HEK293 (cell line): ENCODE results near the gene MPC1L.

Experiments used
- CTCF ChIA-PET: fragments of 350-600 bp; formaldehyde crosslinking; extraction: SDS; loops from one replicate; lab custom pipeline; 2021; ENCODE audit warnings: antibody characterized with exemption; lab: Yijun Ruan, JAX
- POLR2A ChIA-PET: fragments of 300-600 bp; formaldehyde crosslinking; extraction: SDS; loops from one replicate; lab custom pipeline; 2020; ENCODE audit warnings: antibody characterized with exemption, inconsistent platforms; lab: Yijun Ruan, JAX
- H3K27ac ChIP-seq: fragments of 200-500 bp; sonication (Bioruptor generic); 2 replicates; pipeline ENCODE4 v1.5.1; 2014; ENCODE audit warnings: low read depth, low read length, control low read depth, inconsistent platforms; ENCODE audit errors: extremely low read depth
- H3K36me3 ChIP-seq, 2 experiments: fragments of 200-500 bp in 1 of 2; sonication (Bioruptor generic) in 1 of 2; 1 replicate in 1 of 2; 2 replicates in 1 of 2; pipeline ENCODE4 v1.5.1; 2014 to 2017; ENCODE audit warnings: inconsistent platforms in 2 of 2, low read length in 2 of 2; ENCODE audit not compliant: control insufficient read depth in 2 of 2, insufficient read depth in 1 of 2
- H3K4me1 ChIP-seq: fragments of 200-500 bp; sonication (Bioruptor generic); 2 replicates; pipeline ENCODE4 v1.5.1; 2014; ENCODE audit warnings: mild to moderate bottlenecking, low read length, inconsistent platforms; ENCODE audit not compliant: control insufficient read depth, insufficient read depth
- H3K4me3 ChIP-seq: 2 replicates; pipeline ENCODE4 v1.5.1; 2011; ENCODE audit warnings: low read depth, mild to moderate bottlenecking, control low read depth, low read length, moderate library complexity
- H3K9me3 ChIP-seq: fragments of 200-500 bp; sonication (Bioruptor generic); 2 replicates; pipeline ENCODE4 v1.5.1; 2014; ENCODE audit warnings: low read depth, low read length, inconsistent platforms; ENCODE audit not compliant: control insufficient read depth, insufficient read depth
- BCL11A ChIP-seq: fragments of 450-650 bp; formaldehyde crosslinking; IDR thresholded peaks from 2 replicates; pipeline ENCODE4 v1.5.1; 2016; ENCODE audit warnings: low read depth, missing biosample characterization, missing genetic modification characterization
- BCL11B ChIP-seq: fragments of 450-650 bp; formaldehyde crosslinking; IDR thresholded peaks from 2 replicates; pipeline ENCODE4 v1.5.1; 2016; ENCODE audit warnings: low read depth, missing biosample characterization, missing genetic modification characterization
- FEZF1 ChIP-seq: fragments of 450-650 bp; formaldehyde crosslinking; IDR thresholded peaks from 2 replicates; pipeline ENCODE4 v1.5.1; 2016; ENCODE audit warnings: missing biosample characterization, missing genetic modification characterization
- MZF1 ChIP-seq: fragments of 450-650 bp; formaldehyde crosslinking; IDR thresholded peaks from 2 replicates; pipeline ENCODE4 v1.5.1; 2017; ENCODE audit warnings: missing biosample characterization, missing genetic modification characterization, borderline replicate concordance
- PRDM10 ChIP-seq: fragments of 450-650 bp; formaldehyde crosslinking; IDR thresholded peaks from 2 replicates; pipeline ENCODE4 v1.5.1; 2016; ENCODE audit warnings: missing biosample characterization, missing genetic modification characterization
- ZNF140 ChIP-seq: fragments of 450-650 bp; formaldehyde crosslinking; IDR thresholded peaks from 2 replicates; pipeline ENCODE4 v1.5.1; 2016; ENCODE audit warnings: missing biosample characterization, missing genetic modification characterization
- ZNF174 ChIP-seq: fragments of 450-650 bp; formaldehyde crosslinking; IDR thresholded peaks from 2 replicates; pipeline ENCODE4 v1.5.0; 2017; ENCODE audit warnings: missing biosample characterization, mild to moderate bottlenecking, missing genetic modification characterization
- ZNF26 ChIP-seq: fragments of 450-650 bp; formaldehyde crosslinking; IDR thresholded peaks from 2 replicates; pipeline ENCODE4 v1.5.1; 2016; ENCODE audit warnings: missing biosample characterization, missing genetic modification characterization
- ZNF280C ChIP-seq: fragments of 450-650 bp; formaldehyde crosslinking; IDR thresholded peaks from 2 replicates; pipeline ENCODE4 v1.5.1; 2016; ENCODE audit warnings: missing biosample characterization, missing genetic modification characterization
- ZNF311 ChIP-seq: fragments of 450-650 bp; formaldehyde crosslinking; IDR thresholded peaks from 2 replicates; pipeline ENCODE4 v1.5.1; 2017; ENCODE audit warnings: missing biosample characterization, missing genetic modification characterization, borderline replicate concordance
- ZNF391 ChIP-seq: fragments of 450-650 bp; formaldehyde crosslinking; IDR thresholded peaks from 2 replicates; pipeline ENCODE4 v1.5.1; 2016; ENCODE audit warnings: low read depth, missing biosample characterization, missing genetic modification characterization, borderline replicate concordance
- ZNF510 ChIP-seq: fragments of 450-650 bp; formaldehyde crosslinking; IDR thresholded peaks from 2 replicates; pipeline ENCODE4 v1.5.1; 2018; ENCODE audit warnings: mild to moderate bottlenecking, missing genetic modification characterization, missing biosample characterization; ENCODE audit not compliant: insufficient replicate concordance
- ZNF610 ChIP-seq: fragments of 450-650 bp; formaldehyde crosslinking; IDR thresholded peaks from 2 replicates; pipeline ENCODE4 v1.5.1; 2016; ENCODE audit warnings: missing biosample characterization, missing genetic modification characterization, borderline replicate concordance
- ZNF624 ChIP-seq: fragments of 450-650 bp; formaldehyde crosslinking; IDR thresholded peaks from 2 replicates; pipeline ENCODE4 v1.5.1; 2017; ENCODE audit warnings: missing biosample characterization, missing genetic modification characterization
- ZNF660 ChIP-seq: fragments of 450-650 bp; IDR thresholded peaks from 2 replicates; pipeline ENCODE4 v1.5.1; 2018; ENCODE audit warnings: missing biosample characterization, mild to moderate bottlenecking, missing genetic modification characterization
- ZNF701 ChIP-seq: fragments of 450-650 bp; formaldehyde crosslinking; IDR thresholded peaks from 2 replicates; pipeline ENCODE4 v1.5.1; 2016; ENCODE audit warnings: missing biosample characterization, missing genetic modification characterization

The MPC1L gene

GRCh38 chrX:40623139-40623536, at the start of gene MPC1L:
MPC1L (plus strand) TSS chrX:40623428; CDS start chrX:40623566, 138 bp downstream.
- TF ChIP-seq ZNF624 (tag by site-specific recombination) (no peak), ZNF311 (tag by site-specific recombination) (no peak), MZF1 (tag by site-specific recombination) (no peak), ZNF701 (tag by site-specific recombination) (no peak), ZNF174 (tag by site-specific recombination) (no peak), ZNF26 (no peak), ZNF660 (tag by site-specific recombination) (no peak), ZNF391 (tag by site-specific recombination) (no peak), BCL11B (tag by site-specific recombination) (no peak), FEZF1 (tag by site-specific recombination) (no peak), BCL11A (tag by site-specific recombination) (no peak), ZNF610 (tag by site-specific recombination) (no peak), ZNF280C (tag by site-specific recombination) (no peak), PRDM10 (tag by site-specific recombination) (no peak)
- Histone ChIP-seq H3K27ac (no peak within 1 kb of the TSS), H3K9me3 (no peaks in the 10 kb centered on the region), H3K4me1 (no peaks in the 10 kb centered on the region), H3K36me3 (peaks cover 0 to 14% of the 10 kb centered on the region in 2 experiments; a peak in 2 of 3 replicates), H3K4me3 (no peak within 1 kb of the TSS)
- ChIA-PET CTCF (no interaction called here), POLR2A (no interaction called here)

GRCh38 chrX:40573763-40574162, 49.5 kb upstream of the MPC1L start:
- no peaks in the 10 kb centered on the region for H3K9me3 ChIP-seq
- H3K4me1 ChIP-seq, result no peaks in the 10 kb centered on the region
- H3K36me3 ChIP-seq, result no peaks in the 10 kb centered on the region
- ChIA-PET POLR2A (interaction anchor here (0.7 kb wide), 1 partner anchor 947 kb away, joined by 3 read pairs; no protein-coding TSS in a partner anchor), CTCF (interaction anchor here (0.5 to 1.3 kb wide), 13 partner anchors 9 to 1089 kb away, joined by 3 to 6 read pairs (median 3); no protein-coding TSS in a partner anchor)
- no peak overlapping the region for H3K4me3 ChIP-seq
- no peak overlapping the region for H3K27ac ChIP-seq
- TF ChIP-seq ZNF510 (tag by site-specific recombination), result no peak
- peak; percentile 20; the same call in 1 of the 2 replicates for TF ChIP-seq ZNF140 (tag by site-specific recombination)
